ENCODE data around the gene SYT1. TPM values are rescaled to one million over a fixed set of nuclear protein-coding genes. Genes with fewer than 3 reads are reported as not detected.

SYT1 gene
- total and polyA plus RNA-seq, 12 donors: 0.03 to 0.36 (median 0.15) TPM; not detected in 5

GRCh38 chr12:79252358-79253075 lies 387.9 kb downstream of the SYT1 start:
- Histone ChIP-seq H3K4me3 (no peak overlapping the region), H3K9me3 (peaks cover 0 to 15% (median 0%) of the 10 kb centered on the region in 11 donors), H3K27me3 (no peaks in the 10 kb centered on the region), H3K36me3 (no peaks in the 10 kb centered on the region), H3K4me1 (no peaks in the 10 kb centered on the region), H3K27ac (no peak overlapping the region)
- ATAC-seq (no peak), DNase-seq (no peak)
- intact Hi-C loops (cut with DNase I): no loop called here
- WGBS, 2 donors: 68 to 77% methylated on average over 4 of the region's 4 CpGs
- no peak for TF ChIP-seq CTCF (IDR thresholded peaks at IDR 0.05)

DNA sequence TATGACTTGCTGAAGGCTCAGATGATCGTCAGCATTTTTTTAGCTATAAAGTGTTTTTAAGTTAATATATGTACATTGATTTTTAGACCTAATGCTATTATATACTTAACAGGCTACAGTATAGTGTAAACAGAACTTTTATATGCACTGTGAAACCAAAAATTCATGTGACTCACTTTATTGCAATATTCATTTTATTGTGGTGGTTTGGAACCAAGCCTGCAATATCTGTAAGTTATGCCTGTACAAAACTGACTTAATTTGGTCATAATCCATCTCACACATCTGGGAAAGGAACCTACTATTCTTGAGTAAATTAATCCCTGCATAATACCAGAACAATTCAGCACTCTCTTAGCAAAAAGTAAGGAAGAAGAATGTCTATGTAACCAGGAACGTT lies 390.7 kb downstream of the SYT1 start:
- no peaks in the 10 kb centered on the region for H3K4me1 ChIP-seq
- DNase-seq (no peak), ATAC-seq (no peak)
- WGBS, 2 donors: 79 to 85% methylated on average over 2 of the region's 2 CpGs
- no peak for TF ChIP-seq CTCF (IDR thresholded peaks at IDR 0.05)
- H3K27me3 ChIP-seq: no peaks in the 10 kb centered on the region
- H3K27ac ChIP-seq: no peak overlapping the region
- H3K36me3 ChIP-seq: no peaks in the 10 kb centered on the region
- intact Hi-C loops (cut with DNase I): no loop called here
- H3K9me3 ChIP-seq: peaks cover 0 to 15% (median 0%) of the 10 kb centered on the region in 11 donors
- H3K4me3 ChIP-seq: no peak overlapping the region

GRCh38 chr12:79260923-79261322 lies 396.3 kb downstream of the SYT1 start:
- H3K4me3 ChIP-seq: no peak overlapping the region
- no peaks in the 10 kb centered on the region for H3K36me3 ChIP-seq
- no peaks in the 10 kb centered on the region for H3K4me1 ChIP-seq
- no peak for TF ChIP-seq CTCF (IDR thresholded peaks at IDR 0.05)
- intact Hi-C loops (cut with DNase I): no loop called here
- no peaks in the 10 kb centered on the region for H3K9me3 ChIP-seq
- DNase-seq: no peak
- WGBS, 2 donors: 86 to 89% methylated on average over 2 of the region's 2 CpGs
- no peaks in the 10 kb centered on the region for H3K27me3 ChIP-seq
- no peak for ATAC-seq
- no peak overlapping the region for H3K27ac ChIP-seq

DNA sequence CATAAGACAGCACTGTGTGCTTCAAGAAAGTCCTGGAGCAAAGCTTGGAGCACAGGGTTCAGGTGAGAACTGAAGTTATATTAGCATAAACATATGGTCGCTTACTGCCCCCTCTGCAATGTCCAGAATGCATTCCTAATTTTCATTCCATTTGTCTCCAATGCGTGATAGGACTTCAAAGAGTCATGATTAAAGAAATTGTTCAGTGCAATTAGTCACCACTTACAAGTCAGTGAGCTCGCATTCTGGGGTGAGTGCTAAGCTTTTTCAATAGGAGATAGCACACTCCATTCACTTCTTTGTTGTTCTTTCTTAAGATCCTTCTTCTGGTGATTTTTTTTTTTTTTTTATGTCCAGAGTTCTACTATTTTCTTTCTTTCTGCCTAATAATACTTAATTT lies 398.4 kb downstream of the SYT1 start:
- no peak overlapping the region for H3K27ac ChIP-seq
- no peak for DNase-seq
- WGBS, 2 donors: 73 to 75% methylated on average over 3 of the region's 3 CpGs
- ATAC-seq: no peak
- TF ChIP-seq CTCF (IDR thresholded peaks at IDR 0.05): no peak
- H3K4me3 ChIP-seq: no peak overlapping the region
- intact Hi-C loops (cut with DNase I): no loop called here
- no peaks in the 10 kb centered on the region for H3K36me3 ChIP-seq
- no peaks in the 10 kb centered on the region for H3K9me3 ChIP-seq
- H3K27me3 ChIP-seq: no peaks in the 10 kb centered on the region
- no peaks in the 10 kb centered on the region for H3K4me1 ChIP-seq

All from heart right ventricle (tissue), 16 donors.